ENCODE measurements around the gene MEF2D.

Gene MEF2D

GRCh38 chr1:156499842-156500542 lies 583 bp downstream of the MEF2D start:
- DNase-seq, result peak; percentile 37

DNA sequence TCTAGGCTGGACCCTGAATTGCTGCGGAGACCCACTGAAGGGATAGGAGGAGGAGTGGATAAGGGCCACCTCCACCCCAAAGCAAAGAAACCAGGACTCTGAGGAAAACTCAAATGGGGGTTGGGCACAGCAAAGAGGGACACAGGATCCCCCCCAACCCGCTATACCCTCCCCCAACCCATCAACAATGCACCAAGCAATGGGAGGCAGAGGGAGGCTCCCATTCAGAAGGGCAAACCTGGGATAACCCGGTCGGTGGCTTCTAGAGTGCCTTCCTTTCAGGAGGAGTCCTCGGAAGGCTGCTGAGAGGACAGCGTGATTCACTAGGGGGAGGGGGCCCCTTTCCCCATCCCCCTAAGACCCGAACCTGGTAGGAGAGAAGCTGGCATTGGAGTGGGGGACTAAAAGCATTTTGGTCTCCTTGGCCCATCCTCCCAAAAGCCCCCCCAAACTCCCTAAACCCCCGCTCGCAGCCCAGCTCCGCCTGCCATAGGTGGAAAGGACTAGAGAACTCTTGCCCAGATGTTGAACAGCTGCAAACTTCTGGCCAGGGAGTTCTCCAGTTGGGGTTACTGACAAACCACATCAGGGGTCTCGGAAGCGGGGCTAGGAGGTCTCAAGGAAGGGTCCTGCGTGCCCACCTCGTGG lies 1.3 kb downstream of the MEF2D start:
- no peak for DNase-seq

- DNase-seq, result no peak
These were observed 2.0 kb downstream of the MEF2D start for GRCh38 chr1:156498432-156499193.

GRCh38 chr1:156497743-156498431 lies 2.7 kb downstream of the MEF2D start:
- DNase-seq, result no peak

DNA sequence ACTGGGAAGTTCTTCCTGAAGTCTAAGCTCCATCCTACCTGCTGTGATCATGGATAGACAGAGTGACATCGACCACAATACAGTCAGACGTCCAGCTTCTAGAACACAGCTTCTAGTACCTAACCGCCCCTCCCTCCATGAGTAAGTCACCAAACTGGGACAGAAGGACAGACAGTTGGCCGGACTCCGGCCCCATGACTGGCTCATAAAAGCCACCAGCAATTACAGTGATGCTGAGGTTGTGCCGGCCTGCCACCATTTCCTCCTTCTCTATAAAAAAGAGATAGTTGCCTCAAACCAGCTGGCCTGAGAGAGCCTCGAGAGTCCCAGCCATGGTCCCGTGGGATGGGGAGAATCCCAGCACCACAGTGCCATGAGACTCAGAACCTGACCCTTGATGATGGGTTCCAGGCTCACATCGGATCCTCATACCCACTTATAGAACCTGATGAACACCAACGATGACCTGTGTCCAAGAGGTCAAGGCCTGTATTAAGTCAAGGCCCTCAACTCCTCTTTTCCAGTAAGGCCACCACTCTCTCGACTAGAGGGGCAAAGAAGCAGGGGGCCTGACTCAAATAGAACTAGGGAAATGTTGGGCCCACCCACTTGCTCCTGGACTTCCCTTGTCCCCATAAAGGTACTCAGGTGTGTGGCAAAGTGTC lies 3.4 kb downstream of the MEF2D start:
- no peak for DNase-seq

DNA sequence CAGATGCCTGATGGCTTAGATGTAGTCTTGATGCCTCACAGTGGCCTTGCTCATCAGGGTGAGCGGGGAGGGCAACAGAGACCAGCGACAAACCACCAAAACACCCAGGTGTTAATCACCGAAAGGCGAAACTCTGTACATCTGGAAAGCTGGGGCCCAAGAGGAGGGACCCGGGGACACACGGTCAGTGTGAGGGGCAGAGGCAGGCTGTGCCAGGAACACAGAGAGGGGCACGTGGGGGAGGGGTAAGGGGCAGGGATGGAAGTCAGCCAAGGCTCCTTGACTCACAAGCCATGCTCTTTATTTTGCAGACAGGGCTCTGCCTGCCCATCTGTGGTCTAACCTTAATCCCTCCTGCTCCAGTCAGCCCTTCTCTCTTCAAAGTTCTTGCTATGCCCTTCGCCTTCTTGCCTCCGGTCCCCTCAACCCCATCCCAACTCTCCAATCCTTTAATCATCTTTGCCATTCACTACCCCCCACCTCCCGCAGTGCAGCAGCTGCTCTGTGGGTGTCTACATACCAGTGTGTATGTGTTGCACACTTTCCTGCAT lies 4.3 kb downstream of the MEF2D start:
- no peak for DNase-seq

- DNase-seq, result no peak
These were observed 5.0 kb downstream of the MEF2D start for GRCh38 chr1:156495401-156496140.

DNA sequence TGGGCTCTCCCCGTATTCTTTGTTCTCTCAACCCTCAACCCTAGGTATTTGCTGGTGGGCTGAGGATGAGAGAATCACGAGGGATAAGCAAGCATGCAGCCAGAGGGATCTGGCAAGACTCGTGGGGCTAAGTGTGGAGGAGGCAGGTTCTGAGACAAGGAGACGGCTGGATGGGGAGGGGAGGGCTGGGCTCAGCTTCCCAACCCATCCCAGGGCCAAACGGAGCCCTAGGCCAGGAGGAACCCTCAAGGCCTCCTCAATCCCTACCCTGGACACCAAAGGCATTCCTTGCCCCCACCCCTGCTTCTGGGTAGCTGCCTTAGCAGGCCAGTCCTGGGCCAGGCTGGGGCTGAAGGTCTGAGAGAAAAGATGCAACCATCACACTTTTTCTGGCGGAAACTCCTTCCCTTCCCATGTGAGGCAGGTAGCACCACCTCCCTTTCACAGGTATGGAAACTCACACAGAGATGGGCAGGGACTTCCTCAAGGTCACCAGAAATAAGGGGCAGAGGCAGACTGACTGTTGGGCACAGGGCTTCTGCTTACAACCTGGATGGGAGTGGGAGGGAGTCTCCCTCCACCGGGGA lies 6.2 kb downstream of the MEF2D start:
- DNase-seq, result no peak

DNA sequence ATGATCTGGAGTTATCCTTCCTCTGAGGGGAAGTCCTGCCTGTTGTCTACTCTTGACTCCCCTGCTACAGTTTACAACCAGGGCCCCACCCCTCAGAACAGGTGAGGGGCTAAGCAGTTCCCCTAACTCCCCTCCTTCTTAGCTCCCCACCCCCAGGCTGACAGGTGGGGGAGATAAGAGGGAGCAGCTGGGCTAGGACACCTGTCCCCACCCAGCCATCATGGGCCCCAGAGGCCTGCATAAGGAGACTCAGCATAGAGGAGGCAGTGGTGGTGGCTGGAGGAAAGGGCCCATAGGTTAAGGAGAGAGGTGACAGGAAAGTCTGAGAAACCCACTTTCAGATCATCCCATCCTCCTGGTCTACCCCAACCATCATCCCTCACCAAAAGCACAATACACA lies 6.8 kb downstream of the MEF2D start:
- no peak for DNase-seq

DNA sequence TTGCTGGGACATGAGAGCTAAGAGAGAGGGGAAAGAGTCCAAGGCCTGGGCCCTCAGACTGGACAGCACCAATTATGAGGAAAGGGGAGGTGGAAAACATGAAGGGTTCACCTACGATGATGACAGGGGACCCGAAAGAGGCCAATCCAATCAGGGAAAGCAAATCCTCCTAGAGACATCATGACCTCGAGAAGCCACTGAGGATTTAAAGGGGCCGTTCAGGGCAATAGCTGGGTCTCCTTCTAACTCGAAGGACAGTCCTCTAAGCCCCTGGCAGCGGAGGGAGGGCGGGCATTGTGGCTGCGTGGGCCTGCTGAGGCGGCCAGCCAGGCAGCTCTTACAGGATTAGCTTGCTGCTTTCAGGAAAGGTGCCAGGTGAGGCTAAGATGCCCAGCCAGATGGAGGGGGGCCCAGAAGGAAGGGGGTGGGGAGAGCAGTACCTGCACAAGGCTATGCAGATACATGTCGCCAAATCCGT lies 7.4 kb downstream of the MEF2D start:
- no peak for DNase-seq

GRCh38 chr1:156492591-156493080 lies 7.9 kb downstream of the MEF2D start:
- no peak for DNase-seq

DNA sequence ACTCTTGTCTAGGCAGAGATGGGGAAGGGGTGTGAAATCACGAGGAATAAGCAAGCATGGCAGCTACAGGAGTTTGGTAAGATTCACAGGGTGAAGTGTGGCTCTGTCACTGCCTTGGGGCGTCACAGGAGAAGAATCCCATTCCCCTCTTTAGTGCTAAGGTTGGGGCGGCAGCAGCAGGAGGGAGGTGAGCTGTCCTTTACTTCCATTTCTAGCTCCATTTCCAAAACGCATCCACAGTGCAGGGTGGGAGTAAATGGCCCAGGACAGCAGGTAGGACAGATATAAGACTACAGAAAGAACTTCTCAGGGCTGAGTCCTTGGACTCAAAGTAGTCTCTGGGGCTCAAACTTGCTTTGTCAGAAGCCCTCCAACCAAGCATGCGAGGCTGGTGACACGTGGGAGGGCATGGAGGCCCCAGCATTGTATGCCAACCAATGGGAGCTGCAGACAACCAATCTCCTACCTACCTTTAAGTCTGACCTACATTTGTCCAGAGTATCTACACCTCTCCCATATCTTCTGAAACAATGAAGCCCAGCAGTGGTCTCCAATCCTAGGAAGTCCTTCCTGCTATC lies 8.5 kb downstream of the MEF2D start:
- no peak for DNase-seq

GRCh38 chr1:156491151-156491949 lies 9.2 kb downstream of the MEF2D start:
- DNase-seq, result no peak

GRCh38 chr1:156490401-156491032 lies 10.1 kb downstream of the MEF2D start:
- no peak for DNase-seq

DNA sequence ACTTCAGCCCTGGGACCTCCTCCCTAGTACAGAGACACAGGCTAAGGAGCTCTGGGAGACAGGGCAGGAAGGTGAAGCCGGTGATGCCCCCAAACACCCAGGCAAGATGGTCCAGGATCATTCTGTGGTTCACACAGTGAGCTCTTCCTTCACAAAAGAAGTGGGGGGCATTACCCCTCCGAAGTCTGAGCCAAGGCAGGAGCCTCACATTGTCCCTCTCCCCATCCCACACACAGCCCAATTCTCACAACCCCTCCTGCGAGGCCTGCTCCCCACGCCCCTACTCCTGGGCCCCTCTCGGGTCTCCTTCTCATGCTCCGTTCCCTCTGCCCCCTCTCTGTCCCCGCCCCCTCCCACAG lies 10.7 kb downstream of the MEF2D start:
- no peak for DNase-seq

- peak; percentile 36 for DNase-seq
These were observed 11.2 kb downstream of the MEF2D start for GRCh38 chr1:156489166-156489934.

- DNase-seq, result no peak
These were observed 11.9 kb downstream of the MEF2D start for GRCh38 chr1:156488566-156489165.

- no peak for DNase-seq
These were observed 12.7 kb downstream of the MEF2D start for GRCh38 chr1:156487862-156488261.
